Activated naive CD8-positive, alpha-beta T cell treated with anti-CD3 and anti-CD28 coated beads, Interleukin-2, amount 10 ng/mL, durations not matched to agents 7 days and 5 days (primary cell): ENCODE data around the gene GNAI1. TPM values are rescaled to one million over a fixed set of nuclear protein-coding genes. Genes with fewer than 3 reads are reported as not detected.

Experiments used
- ATAC-seq: fragments of 150-1000 bp; cut with Tn5 transposase; one replicate; pipeline ENCODE4 v1.10.0; 2021; ENCODE audit warnings: low read depth, moderate library complexity
- POLR2A ChIA-PET: fragments of 350-600 bp; sonication (Branson Sonifier 250); formaldehyde crosslinking; loops from one replicate; lab custom pipeline; 2021; ENCODE audit warnings: antibody characterized with exemption; lab: Charles Lee
- DNase-seq: peaks from one replicate; pipeline ENCODE4 v3.0.0; 2021
- H3K27ac Mint-ChIP-seq: one replicate; pipeline ENCODE4 v1.8.0; 2022; ENCODE audit warnings: mild to moderate bottlenecking, mixed read lengths
- H3K27me3 Mint-ChIP-seq: one replicate; pipeline ENCODE4 v1.8.0; 2022; ENCODE audit warnings: mild to moderate bottlenecking, moderate library complexity, mixed read lengths
- H3K36me3 Mint-ChIP-seq: one replicate; pipeline ENCODE4 v1.8.0; 2021; ENCODE audit warnings: mild to moderate bottlenecking, mixed read lengths
- H3K4me1 Mint-ChIP-seq: one replicate; pipeline ENCODE4 v1.8.0; 2021; ENCODE audit warnings: mixed read lengths
- H3K4me3 Mint-ChIP-seq: one replicate; pipeline ENCODE4 v1.8.0; 2022; ENCODE audit warnings: mild to moderate bottlenecking, moderate library complexity, mixed read lengths
- H3K9me3 Mint-ChIP-seq: one replicate; pipeline ENCODE4 v1.8.0; 2021; ENCODE audit warnings: mixed read lengths
- total RNA-seq, 2 experiments: library from RNA; stranded (reverse); gene quantifications; one replicate each; pipeline ENCODE4 v1.2.3, GENCODE V29; 2021

The GNAI1 gene
- total RNA-seq, 2 experiments from 2014 or later: 0.14 to 0.17 TPM

- DNase-seq: no peak
- H3K9me3 Mint-ChIP-seq: no peaks in the 10 kb centered on the region
These were observed 52.1 kb downstream of the GNAI1 start for GRCh38 chr7:80186721-80187120.

GRCh38 chr7:80187279-80187678 is 52.6 kb downstream of the GNAI1 start:
- no peaks in the 10 kb centered on the region for H3K27me3 Mint-ChIP-seq
- H3K4me1 Mint-ChIP-seq: no peaks in the 10 kb centered on the region
- H3K9me3 Mint-ChIP-seq: no peaks in the 10 kb centered on the region
- H3K36me3 Mint-ChIP-seq: peaks cover 1% of the 10 kb centered on the region
- DNase-seq (no peak), ATAC-seq (no peak)
- POLR2A ChIA-PET: no interaction called here
- H3K4me3 Mint-ChIP-seq: no peak overlapping the region
- H3K27ac Mint-ChIP-seq: no peak overlapping the region

More at GRCh38 chr7:80186721-80187120, 52.1 kb downstream of the GNAI1 start:
- peaks cover 1% of the 10 kb centered on the region for H3K36me3 Mint-ChIP-seq
- no peaks in the 10 kb centered on the region for H3K27me3 Mint-ChIP-seq
- no peak overlapping the region for H3K4me3 Mint-ChIP-seq
- POLR2A ChIA-PET: no interaction called here
- no peaks in the 10 kb centered on the region for H3K4me1 Mint-ChIP-seq
- H3K27ac Mint-ChIP-seq: no peak overlapping the region
- ATAC-seq: no peak

GRCh38 chr7:80187727-80188126 is 53.1 kb downstream of the GNAI1 start:
- ATAC-seq (no peak), DNase-seq (no peak)
- Mint-ChIP-seq H3K27ac (no peak overlapping the region), H3K4me1 (no peaks in the 10 kb centered on the region), H3K36me3 (peaks cover 1% of the 10 kb centered on the region), H3K4me3 (no peak overlapping the region), H3K27me3 (no peaks in the 10 kb centered on the region), H3K9me3 (no peaks in the 10 kb centered on the region)
- POLR2A ChIA-PET: no interaction called here

- Mint-ChIP-seq H3K27ac (no peak overlapping the region), H3K27me3 (no peaks in the 10 kb centered on the region), H3K4me1 (no peaks in the 10 kb centered on the region), H3K36me3 (peaks cover under 1% of the 10 kb centered on the region), H3K4me3 (no peak overlapping the region), H3K9me3 (no peaks in the 10 kb centered on the region)
- POLR2A ChIA-PET: no interaction called here
- ATAC-seq (no peak), DNase-seq (no peak)
These were observed 55.0 kb downstream of the GNAI1 start for GRCh38 chr7:80189638-80190037.

- Mint-ChIP-seq H3K27me3 (peaks cover 3% of the 10 kb centered on the region), H3K4me3 (no peak overlapping the region), H3K36me3 (no peaks in the 10 kb centered on the region), H3K4me1 (no peaks in the 10 kb centered on the region), H3K27ac (no peak overlapping the region), H3K9me3 (no peaks in the 10 kb centered on the region)
- POLR2A ChIA-PET: no interaction called here
- DNase-seq: no peak
- no peak for ATAC-seq
These were observed 63.0 kb downstream of the GNAI1 start for GRCh38 chr7:80197627-80198026.

GRCh38 chr7:80199051-80199450 is 64.4 kb downstream of the GNAI1 start:
- H3K36me3 Mint-ChIP-seq: no peaks in the 10 kb centered on the region
- no peaks in the 10 kb centered on the region for H3K9me3 Mint-ChIP-seq
- DNase-seq: no peak
- H3K27me3 Mint-ChIP-seq: peaks cover 3% of the 10 kb centered on the region
- no peaks in the 10 kb centered on the region for H3K4me1 Mint-ChIP-seq
- no peak overlapping the region for H3K27ac Mint-ChIP-seq
- ATAC-seq: no peak
- POLR2A ChIA-PET: no interaction called here
- no peak overlapping the region for H3K4me3 Mint-ChIP-seq

GRCh38 chr7:80204454-80204853 is 69.8 kb downstream of the GNAI1 start:
- no peaks in the 10 kb centered on the region for H3K9me3 Mint-ChIP-seq
- no peak overlapping the region for H3K4me3 Mint-ChIP-seq
- peaks cover 2% of the 10 kb centered on the region for H3K4me1 Mint-ChIP-seq
- peaks cover 5% of the 10 kb centered on the region for H3K27me3 Mint-ChIP-seq
- no peak for ATAC-seq
- POLR2A ChIA-PET: no interaction called here
- no peak overlapping the region for H3K27ac Mint-ChIP-seq
- no peak for DNase-seq
- no peaks in the 10 kb centered on the region for H3K36me3 Mint-ChIP-seq

- Mint-ChIP-seq H3K4me1 (peaks cover 2% of the 10 kb centered on the region), H3K4me3 (no peak overlapping the region), H3K36me3 (no peaks in the 10 kb centered on the region), H3K27me3 (peaks cover 6% of the 10 kb centered on the region), H3K27ac (no peak overlapping the region), H3K9me3 (no peaks in the 10 kb centered on the region)
- DNase-seq (no peak), ATAC-seq (no peak)
- POLR2A ChIA-PET: no interaction called here
These were observed 70.3 kb downstream of the GNAI1 start for GRCh38 chr7:80204919-80205318.

GRCh38 chr7:80206763-80207162 is 72.1 kb downstream of the GNAI1 start:
- ATAC-seq: no peak
- POLR2A ChIA-PET: no interaction called here
- H3K36me3 Mint-ChIP-seq: no peaks in the 10 kb centered on the region

GRCh38 chr7:80207501-80207900 is 72.9 kb downstream of the GNAI1 start:
- POLR2A ChIA-PET: no interaction called here
- H3K27ac Mint-ChIP-seq: no peak overlapping the region
- H3K4me3 Mint-ChIP-seq: no peak overlapping the region
- H3K36me3 Mint-ChIP-seq: no peaks in the 10 kb centered on the region
- no peak for DNase-seq
- no peak for ATAC-seq
- peaks cover 2% of the 10 kb centered on the region for H3K4me1 Mint-ChIP-seq
- H3K9me3 Mint-ChIP-seq: no peaks in the 10 kb centered on the region
- peaks cover 6% of the 10 kb centered on the region for H3K27me3 Mint-ChIP-seq

More at GRCh38 chr7:80206763-80207162, 72.1 kb downstream of the GNAI1 start:
- peaks cover 2% of the 10 kb centered on the region for H3K4me1 Mint-ChIP-seq
- peaks cover 6% of the 10 kb centered on the region for H3K27me3 Mint-ChIP-seq
- H3K9me3 Mint-ChIP-seq: no peaks in the 10 kb centered on the region
- no peak overlapping the region for H3K27ac Mint-ChIP-seq
- DNase-seq: no peak
- no peak overlapping the region for H3K4me3 Mint-ChIP-seq

GRCh38 chr7:80208700-80209099 is 74.1 kb downstream of the GNAI1 start:
- H3K36me3 Mint-ChIP-seq: no peaks in the 10 kb centered on the region
- ATAC-seq: no peak
- no peak overlapping the region for H3K27ac Mint-ChIP-seq
- H3K27me3 Mint-ChIP-seq: peaks cover 6% of the 10 kb centered on the region
- POLR2A ChIA-PET: no interaction called here
- peaks cover 2% of the 10 kb centered on the region for H3K4me1 Mint-ChIP-seq
- H3K4me3 Mint-ChIP-seq: no peak overlapping the region
- no peak for DNase-seq
- no peaks in the 10 kb centered on the region for H3K9me3 Mint-ChIP-seq

GRCh38 chr7:80210400-80210799 is 75.8 kb downstream of the GNAI1 start:
- Mint-ChIP-seq H3K36me3 (no peaks in the 10 kb centered on the region), H3K27ac (no peak overlapping the region), H3K4me3 (no peak overlapping the region), H3K27me3 (peaks cover 6% of the 10 kb centered on the region), H3K9me3 (no peaks in the 10 kb centered on the region), H3K4me1 (peaks cover 2% of the 10 kb centered on the region)
- POLR2A ChIA-PET: no interaction called here
- no peak for ATAC-seq
- DNase-seq: no peak

GRCh38 chr7:80213814-80214213 is 79.2 kb downstream of the GNAI1 start:
- H3K27me3 Mint-ChIP-seq: peaks cover 3% of the 10 kb centered on the region
- H3K4me3 Mint-ChIP-seq: no peak overlapping the region
- H3K4me1 Mint-ChIP-seq: no peaks in the 10 kb centered on the region
- DNase-seq: no peak
- H3K36me3 Mint-ChIP-seq: no peaks in the 10 kb centered on the region
- H3K27ac Mint-ChIP-seq: no peak overlapping the region
- H3K9me3 Mint-ChIP-seq: no peaks in the 10 kb centered on the region
- ATAC-seq: no peak
- POLR2A ChIA-PET: no interaction called here

GRCh38 chr7:80215734-80216133 is 81.1 kb downstream of the GNAI1 start:
- Mint-ChIP-seq H3K4me1 (no peaks in the 10 kb centered on the region), H3K27ac (no peak overlapping the region), H3K4me3 (no peak overlapping the region), H3K27me3 (peaks cover 3% of the 10 kb centered on the region), H3K9me3 (no peaks in the 10 kb centered on the region), H3K36me3 (no peaks in the 10 kb centered on the region)
- DNase-seq (no peak), ATAC-seq (no peak)
- POLR2A ChIA-PET: no interaction called here
